Activated CD8-positive, alpha-beta T cell treated with anti-CD3 and anti-CD28 coated beads for 36 hours (primary cell): ENCODE results near the gene SLC13A4. TPM values are rescaled to one million over a fixed set of nuclear protein-coding genes. Genes with fewer than 3 reads are reported as not detected.

Experiments
- ATAC-seq: fragments of 200-7000 bp; cut with Tn5 transposase; one replicate; pipeline ENCODE4 v1.10.0; 2021; ENCODE audit warnings: mild to moderate bottlenecking, moderate library complexity
- CTCF ChIA-PET: fragments of 350-600 bp; sonication (Branson Sonifier 250); formaldehyde crosslinking; loops from one replicate; lab custom pipeline; 2021; ENCODE audit warnings: antibody characterized with exemption; lab: Charles Lee
- POLR2A ChIA-PET: fragments of 350-600 bp; sonication (Branson Sonifier 250); formaldehyde crosslinking; loops from one replicate; lab custom pipeline; 2021; ENCODE audit warnings: antibody characterized with exemption; lab: Charles Lee
- DNase-seq: peaks from one replicate; pipeline ENCODE4 v3.0.0-alpha.2; 2020
- H3K27ac Mint-ChIP-seq: one replicate; pipeline ENCODE4 v1.8.0; 2021; ENCODE audit warnings: mild to moderate bottlenecking, mixed read lengths
- H3K27me3 Mint-ChIP-seq: one replicate; pipeline ENCODE4 v1.8.0; 2021; ENCODE audit warnings: mixed read lengths
- H3K36me3 Mint-ChIP-seq: one replicate; pipeline ENCODE4 v1.8.0; 2021; ENCODE audit warnings: low read depth, mixed read lengths
- H3K4me1 Mint-ChIP-seq: one replicate; pipeline ENCODE4 v1.8.0; 2021; ENCODE audit warnings: low read depth, mixed read lengths
- H3K4me3 Mint-ChIP-seq: one replicate; pipeline ENCODE4 v1.8.0; 2021; ENCODE audit warnings: mild to moderate bottlenecking, moderate library complexity, mixed read lengths
- H3K9me3 Mint-ChIP-seq: one replicate; pipeline ENCODE4 v1.8.0; 2021; ENCODE audit warnings: mixed read lengths
- CTCF ChIP-seq: fragments of 200-600 bp; IDR thresholded peaks from one replicate; pipeline ENCODE4 v1.8.0; 2022; ENCODE audit warnings: antibody characterized with exemption, mild to moderate bottlenecking
- intact Hi-C: fragments of 100-400 bp; cut with micrococcal nuclease; formaldehyde crosslinking; loops from one replicate; pipeline ENCODE4 v1.10.0; 2022
- total RNA-seq, 2 experiments: library from RNA; stranded (reverse); gene quantifications; one replicate each; pipeline ENCODE4 v1.2.3, GENCODE V29; 2021

Gene SLC13A4
- total RNA-seq, 2 experiments from 2014 or later = not detected

- Mint-ChIP-seq H3K27ac (no peak overlapping the region), H3K36me3 (no peaks in the 10 kb centered on the region), H3K9me3 (no peaks in the 10 kb centered on the region), H3K4me1 (no peaks in the 10 kb centered on the region), H3K4me3 (no peak overlapping the region), H3K27me3 (peaks cover 4% of the 10 kb centered on the region)
- ChIA-PET POLR2A (no interaction called here), CTCF (no interaction called here)
- TF ChIP-seq CTCF = no peak
- no peak for DNase-seq
- ATAC-seq = no peak
- intact Hi-C loops = no loop called here
These were observed 8.8 kb upstream of the SLC13A4 start for GRCh38 chr7:135736586-135737305.

- DNase-seq = no peak
- Mint-ChIP-seq H3K9me3 (no peaks in the 10 kb centered on the region), H3K4me1 (no peaks in the 10 kb centered on the region), H3K36me3 (no peaks in the 10 kb centered on the region), H3K27me3 (peaks cover 4% of the 10 kb centered on the region), H3K4me3 (no peak overlapping the region), H3K27ac (no peak overlapping the region)
- no peak for TF ChIP-seq CTCF
- no peak for ATAC-seq
- POLR2A ChIA-PET = no interaction called here
- CTCF ChIA-PET = no interaction called here
- intact Hi-C loops = no loop called here
These were observed 6.3 kb upstream of the SLC13A4 start for GRCh38 chr7:135734343-135734689.

GRCh38 chr7:135733603-135734342 is 5.8 kb upstream of the SLC13A4 start:
- Mint-ChIP-seq H3K4me3 (no peak overlapping the region), H3K36me3 (no peaks in the 10 kb centered on the region), H3K27ac (no peak overlapping the region), H3K4me1 (no peaks in the 10 kb centered on the region), H3K9me3 (no peaks in the 10 kb centered on the region), H3K27me3 (peaks cover 4% of the 10 kb centered on the region)
- intact Hi-C loops = no loop called here
- ChIA-PET CTCF (no interaction called here), POLR2A (no interaction called here)
- ATAC-seq = no peak
- TF ChIP-seq CTCF = no peak
- no peak for DNase-seq

GRCh38 chr7:135731131-135731530 is 3.1 kb upstream of the SLC13A4 start:
- DNase-seq (no peak), ATAC-seq (no peak)
- Mint-ChIP-seq H3K4me3 (no peak overlapping the region), H3K27ac (no peak overlapping the region), H3K27me3 (peaks cover under 1% of the 10 kb centered on the region), H3K4me1 (no peaks in the 10 kb centered on the region), H3K36me3 (no peaks in the 10 kb centered on the region), H3K9me3 (no peaks in the 10 kb centered on the region)
- ChIA-PET POLR2A (no interaction called here), CTCF (no interaction called here)
- TF ChIP-seq CTCF = no peak
- intact Hi-C loops = no loop called here

- ATAC-seq (no peak), DNase-seq (no peak)
- Mint-ChIP-seq H3K27ac (no peak overlapping the region), H3K27me3 (peaks cover 5% of the 10 kb centered on the region), H3K9me3 (no peaks in the 10 kb centered on the region), H3K4me1 (no peaks in the 10 kb centered on the region), H3K36me3 (no peaks in the 10 kb centered on the region), H3K4me3 (no peak overlapping the region)
- intact Hi-C loops = no loop called here
- no peak for TF ChIP-seq CTCF
- ChIA-PET CTCF (interaction anchor here (1.5 kb wide), 1 partner anchor 18 kb away, joined by 3 read pairs; no protein-coding TSS in a partner anchor), POLR2A (no interaction called here)
These were observed 1.2 kb upstream of the SLC13A4 start for GRCh38 chr7:135729230-135729629.
